BJ (cell line): ENCODE results near the gene FXYD2. TPM values are rescaled to one million over a fixed set of nuclear protein-coding genes. Genes with fewer than 3 reads are reported as not detected.

Experiments
- CTCF ChIA-PET: fragments of 350-600 bp; formaldehyde crosslinking; extraction: SDS; loops from one replicate; lab custom pipeline; 2021; ENCODE audit warnings: antibody characterized with exemption, inconsistent platforms; lab: Yijun Ruan, JAX
- POLR2A ChIA-PET: fragments of 300-600 bp; sonication (Branson Sonifier 250); formaldehyde crosslinking; extraction: SDS; loops from one replicate; lab custom pipeline; 2021; ENCODE audit warnings: antibody characterized with exemption; lab: Charles Lee
- DNase-seq: peaks from one replicate; pipeline ENCODE4 v3.0.0-alpha.2; 2011; ENCODE audit warnings: low read depth
- H3K27me3 ChIP-seq: 2 replicates; pipeline ENCODE4 v1.6.0; 2011; ENCODE audit warnings: low read length; ENCODE audit not compliant: control insufficient read depth, insufficient read depth
- H3K36me3 ChIP-seq: 2 replicates; pipeline ENCODE4 v1.5.1; 2011; ENCODE audit warnings: low read length; ENCODE audit not compliant: control insufficient read depth, insufficient read depth
- H3K4me3 ChIP-seq: 2 replicates; pipeline ENCODE4 v1.5.1; 2011; ENCODE audit warnings: low read depth, mild to moderate bottlenecking, control low read depth, low read length
- CTCF ChIP-seq: IDR thresholded peaks from 2 replicates; pipeline ENCODE4 v1.5.1; 2011; ENCODE audit warnings: low read depth, mild to moderate bottlenecking, control low read depth, inconsistent platforms, low read length, moderate library complexity; ENCODE audit not compliant: insufficient read depth
- polyA plus RNA-seq: library from polyadenylated mRNA; depleted of rRNA; stranded (reverse); fragments of >200 nt; gene quantifications from 2 replicates; pipeline ENCODE4 v1.2.3, GENCODE V29; 2011

Gene FXYD2
- polyA plus RNA-seq, 1 experiment, result not detected

- POLR2A ChIA-PET, result no interaction called here
- Histone ChIP-seq H3K36me3 (no peaks in the 10 kb centered on the region), H3K4me3 (no peak overlapping the region), H3K27me3 (no peaks in the 10 kb centered on the region)
- CTCF ChIA-PET, result interaction anchor here (1.1 kb wide), 1 partner anchor 85 kb away, joined by 3 read pairs; no protein-coding TSS in a partner anchor
- no peak for DNase-seq
- no peak for TF ChIP-seq CTCF
Measured at GRCh38 chr11:117862019-117862725, 37.6 kb upstream of the FXYD2 start.

- ChIA-PET POLR2A (no interaction called here), CTCF (interaction anchor here (1.1 to 1.3 kb wide), 2 partner anchors 17 to 85 kb away, joined by 3 to 6 read pairs; no protein-coding TSS in a partner anchor)
- no peaks in the 10 kb centered on the region for H3K27me3 ChIP-seq
Measured at GRCh38 chr11:117861151-117862018, 36.8 kb upstream of the FXYD2 start.

GRCh38 chr11:117860139-117860538 lies 35.6 kb upstream of the FXYD2 start:
- CTCF ChIA-PET, result interaction anchor here (1.3 kb wide), 1 partner anchor 16 kb away, joined by 6 read pairs; no protein-coding TSS in a partner anchor
- Histone ChIP-seq H3K4me3 (no peak overlapping the region), H3K36me3 (no peaks in the 10 kb centered on the region), H3K27me3 (no peaks in the 10 kb centered on the region; the same call in 1 of the 2 replicates)
- no peak for DNase-seq
- TF ChIP-seq CTCF, result no peak
- POLR2A ChIA-PET, result no interaction called here

More at GRCh38 chr11:117861151-117862018, 36.8 kb upstream of the FXYD2 start:
- TF ChIP-seq CTCF, result no peak
- H3K36me3 ChIP-seq, result no peaks in the 10 kb centered on the region
- H3K4me3 ChIP-seq, result no peak overlapping the region
- no peak for DNase-seq

GRCh38 chr11:117859488-117860112 lies 35.1 kb upstream of the FXYD2 start:
- ChIA-PET POLR2A (no interaction called here), CTCF (no interaction called here)
- no peak for TF ChIP-seq CTCF
- no peak overlapping the region for H3K4me3 ChIP-seq
- DNase-seq, result no peak
- H3K36me3 ChIP-seq, result no peaks in the 10 kb centered on the region
- peaks cover 2% of the 10 kb centered on the region for H3K27me3 ChIP-seq

GRCh38 chr11:117859061-117859460 lies 34.5 kb upstream of the FXYD2 start:
- no peak for TF ChIP-seq CTCF
- ChIA-PET CTCF (no interaction called here), POLR2A (no interaction called here)

More at GRCh38 chr11:117859061-117859460, 34.5 kb upstream of the FXYD2 start:
- peaks cover 2% of the 10 kb centered on the region for H3K27me3 ChIP-seq
- H3K36me3 ChIP-seq, result no peaks in the 10 kb centered on the region
- DNase-seq, result no peak
- H3K4me3 ChIP-seq, result no peak overlapping the region
